HepG2 (cell line): ENCODE data around the gene DNAJC30. TPM values are rescaled to one million over a fixed set of nuclear protein-coding genes. Genes with fewer than 3 reads are reported as not detected.
A peak's percentile ranks its signal among the peaks of the same experiment; 100 is the strongest.

ENCODE experiments used
- ARID4A ChIP-seq: sonication (generic); formaldehyde crosslinking; IDR thresholded peaks from 2 replicates; pipeline ENCODE4 v1.5.0; 2020; ENCODE audit warnings: mild to moderate bottlenecking, missing genetic modification reagents, borderline replicate concordance
- BHLHE40 ChIP-seq: IDR thresholded peaks from 2 replicates; pipeline ENCODE4 v1.6.1; 2011; ENCODE audit warnings: low read length, improper control_type of control experiment
- GMEB1 ChIP-seq: sonication (generic); formaldehyde crosslinking; IDR thresholded peaks from 2 replicates; pipeline ENCODE4 v1.5.1; 2020; ENCODE audit warnings: missing genetic modification reagents, mild to moderate bottlenecking, borderline replicate concordance
- MTF2 ChIP-seq: sonication (generic); formaldehyde crosslinking; IDR thresholded peaks from 2 replicates; pipeline ENCODE4 v1.5.0; 2020; ENCODE audit warnings: missing genetic modification reagents, borderline replicate concordance
- MXD4 ChIP-seq: IDR thresholded peaks from 2 replicates; pipeline ENCODE4 v1.6.1; 2016; ENCODE audit warnings: mild to moderate bottlenecking, missing biosample characterization, missing genetic modification reagents
- NFE2L1 ChIP-seq: sonication (generic); formaldehyde crosslinking; IDR thresholded peaks from 2 replicates; pipeline ENCODE4 v1.4.0; 2020; ENCODE audit warnings: missing genetic modification reagents, mild to moderate bottlenecking, borderline replicate concordance
- PHF8 ChIP-seq: sonication (generic); formaldehyde crosslinking; IDR thresholded peaks from 2 replicates; pipeline ENCODE4 v1.5.0; 2020; ENCODE audit warnings: missing genetic modification reagents
- SAFB2 ChIP-seq: sonication (generic); formaldehyde crosslinking; IDR thresholded peaks from 2 replicates; pipeline ENCODE4 v1.5.1; 2020; ENCODE audit warnings: missing genetic modification reagents, low read depth, mild to moderate bottlenecking, borderline replicate concordance
- UBTF ChIP-seq: sonication (generic); formaldehyde crosslinking; IDR thresholded peaks from 2 replicates; pipeline ENCODE4 v1.4.0; 2020; ENCODE audit warnings: mild to moderate bottlenecking, missing genetic modification reagents
- ZBTB10 ChIP-seq: sonication (generic); formaldehyde crosslinking; IDR thresholded peaks from 2 replicates; pipeline ENCODE4 v1.4.0; 2020; ENCODE audit warnings: missing genetic modification reagents, borderline replicate concordance
- ZC3H4 ChIP-seq: sonication (generic); formaldehyde crosslinking; IDR thresholded peaks from 2 replicates; pipeline ENCODE4 v1.4.0; 2020; ENCODE audit warnings: missing genetic modification reagents, borderline replicate concordance
- ZNF24 ChIP-seq: fragments of 450-650 bp; IDR thresholded peaks from 2 replicates; pipeline ENCODE4 v1.6.1; 2017; ENCODE audit warnings: antibody characterized with exemption, mild to moderate bottlenecking
- ZNF329 ChIP-seq: sonication (generic); formaldehyde crosslinking; IDR thresholded peaks from 2 replicates; pipeline ENCODE4 v1.9.0; 2021; ENCODE audit warnings: low read depth, mild to moderate bottlenecking, missing genetic modification reagents
- ZNF484 ChIP-seq: sonication (generic); formaldehyde crosslinking; IDR thresholded peaks from 2 replicates; pipeline ENCODE4 v1.5.1; 2020; ENCODE audit warnings: mild to moderate bottlenecking, low read depth, missing genetic modification reagents, borderline replicate concordance
- ZNF496 ChIP-seq: sonication (generic); formaldehyde crosslinking; IDR thresholded peaks from 2 replicates; pipeline ENCODE4 v1.8.1; 2023; ENCODE audit warnings: mild to moderate bottlenecking, moderate library complexity, missing genetic modification reagents; ENCODE audit not compliant: insufficient replicate concordance
- ZNF605 ChIP-seq: sonication (generic); formaldehyde crosslinking; IDR thresholded peaks from 2 replicates; pipeline ENCODE4 v1.8.0; 2022; ENCODE audit warnings: mild to moderate bottlenecking, missing genetic modification reagents
- ZNF607 ChIP-seq: sonication (generic); formaldehyde crosslinking; IDR thresholded peaks from 2 replicates; pipeline ENCODE4 v1.5.1; 2020; ENCODE audit warnings: missing genetic modification reagents, mild to moderate bottlenecking, borderline replicate concordance
- polyA plus RNA-seq, 8 experiments: library from polyadenylated mRNA; depleted of rRNA in 3 of 8; stranded (reverse) in 7 of 8; unstranded in 1 of 8; fragments of >200 nt; fragmentation: Illumina TruSeq in 4 of 8; extraction: Trizol in 4 of 8; gene quantifications; 2 replicates each; pipeline versions ENCODE4 v1.2.1 to v1.2.3, GENCODE V29; 2011 to 2016; ENCODE audit warnings: low read depth in 4 of 8, missing spikeins in 1 of 8, mixed read lengths in 1 of 8; ENCODE audit not compliant: insufficient read depth in 1 of 8
- total RNA-seq, 5 experiments: library from RNA; depleted of rRNA; stranded (reverse); fragments of >200 nt; fragmentation: Illumina TruSeq; extraction: Trizol; gene quantifications; 2 replicates each; pipeline ENCODE4 v1.2.3, GENCODE V29; 2016; ENCODE audit warnings: low read depth in 1 of 5

Gene DNAJC30
- total and polyA plus RNA-seq, 2 of the 13 experiments (the other 11 are each of a cell fraction or from before 2014, with no cell fraction given) = 3.3 to 3.8 TPM

GRCh38 chr7:73667344-73668102 is 15.7 kb downstream of the DNAJC30 start, which contains the start of gene VPS37D (continued):
- TF ChIP-seq ZBTB10 (CRISPR knock-in tag) (peak; percentile 95), BHLHE40 (no peak; the same call in none of the 2 replicates), MXD4 (no peak; the same call in 1 of the 2 replicates), ZNF607 (CRISPR knock-in tag) (no peak), ZNF24 (no peak), MTF2 (CRISPR knock-in tag) (no peak), ZNF484 (CRISPR knock-in tag) (no peak), SAFB2 (CRISPR knock-in tag) (no peak), ZC3H4 (no peak), GMEB1 (CRISPR knock-in tag) (no peak), ARID4A (peak; percentile 44; the same call in 1 of the 2 replicates), UBTF (CRISPR knock-in tag) (peak; percentile 58; the same call in 1 of the 2 replicates), ZNF496 (no peak), ZNF329 (CRISPR knock-in tag) (no peak), NFE2L1 (no peak), PHF8 (CRISPR knock-in tag) (no peak; the same call in none of the 2 replicates), ZNF605 (CRISPR knock-in tag) (0 out of 2 replicates have a peak, but pooled peaks have one; percentile 32)
